Muscle of leg (tissue), 11 donors: ENCODE data around the gene MED29. TPM values are rescaled to one million over a fixed set of nuclear protein-coding genes. Genes with fewer than 3 reads are reported as not detected.
"Not testable (repeated sequence)": the region's sequence is repeated elsewhere in the genome, so short reads cannot be mapped to it uniquely, and the experiment has no call there.

Experiments
- DNase-seq: peaks from one replicate; pipeline ENCODE4 v3.0.0; 2013
- H3K27ac ChIP-seq: one replicate; pipeline ENCODE4 v1.5.1; 2013; ENCODE audit warnings: mild to moderate bottlenecking, low read length, control low read depth
- H3K27me3 ChIP-seq: one replicate; pipeline ENCODE4 v1.6.1; 2013; ENCODE audit warnings: low read length; ENCODE audit not compliant: control insufficient read depth, insufficient read depth
- H3K36me3 ChIP-seq: one replicate; pipeline ENCODE4 v1.6.1; 2013; ENCODE audit warnings: low read length; ENCODE audit not compliant: control insufficient read depth, insufficient read depth
- H3K4me1 ChIP-seq: one replicate; pipeline ENCODE4 v1.6.1; 2013; ENCODE audit warnings: low read length; ENCODE audit not compliant: control insufficient read depth, insufficient read depth
- H3K4me3 ChIP-seq: one replicate; pipeline ENCODE4 v1.5.1; 2013; ENCODE audit warnings: low read length, control low read depth
- H3K9me3 ChIP-seq: replicated peaks from 2 replicates; pipeline ENCODE4 v1.6.1; 2013; ENCODE audit warnings: low read depth, low read length; ENCODE audit not compliant: control insufficient read depth
- WGBS: methylation state at CpG from one replicate; pipeline ENCODE4 v1.1.5; 2013; ENCODE audit warnings: missing lambda C conversion rate; ENCODE audit not compliant: insufficient coverage; 5-methylcytosine and 5-hydroxymethylcytosine counted together
- polyA plus RNA-seq, 8 donors: library from polyadenylated mRNA; unstranded; fragments of 120-200 nt; gene quantifications; one replicate each; pipeline versions ENCODE4 v1.2.1 to v1.2.3, GENCODE V29; 2013; ENCODE audit warnings: inconsistent platforms in 1 of 8, low replicate concordance in 1 of 8; ENCODE audit not compliant: insufficient read length in 8 of 8, insufficient read depth in 1 of 8
- total RNA-seq: library from RNA; stranded (reverse); fragments of 120-200 nt; gene quantifications from one replicate; pipeline ENCODE4 v1.2.4, GENCODE V29; 2013

Gene MED29
- total and polyA plus RNA-seq, 9 donors, result 17.3 to 30.5 (median 26.4) TPM

DNA sequence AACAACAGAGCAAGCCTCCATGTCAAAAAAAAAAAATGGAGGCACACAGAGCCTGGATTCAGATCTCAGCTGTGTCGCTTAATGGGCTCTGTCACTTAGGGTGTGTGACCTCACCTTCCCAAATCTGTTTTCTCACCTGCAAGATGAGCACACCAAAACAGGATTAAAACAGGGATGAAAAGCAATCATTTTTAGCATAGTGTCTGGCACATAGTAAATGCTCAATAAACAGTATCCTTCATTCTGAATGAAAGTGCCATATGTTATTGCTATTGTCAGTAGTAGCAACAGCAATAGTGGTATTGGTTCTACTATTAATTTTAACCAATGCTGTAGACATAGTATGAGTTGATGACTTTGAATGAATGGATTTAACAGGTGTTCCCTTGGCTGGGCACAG is 25.6 kb upstream of the MED29 start:
- H3K4me3 ChIP-seq, result no peak overlapping the region
- DNase-seq, result no peak
- H3K4me1 ChIP-seq, result peaks cover 28% of the 10 kb centered on the region
- H3K36me3 ChIP-seq, result peaks cover 74% of the 10 kb centered on the region
- no peaks in the 10 kb centered on the region for H3K27me3 ChIP-seq
- no peak overlapping the region for H3K27ac ChIP-seq
- H3K9me3 ChIP-seq, result no peaks in the 10 kb centered on the region
- WGBS, result 100% methylated on average over 1 of the region's 1 CpG

DNA sequence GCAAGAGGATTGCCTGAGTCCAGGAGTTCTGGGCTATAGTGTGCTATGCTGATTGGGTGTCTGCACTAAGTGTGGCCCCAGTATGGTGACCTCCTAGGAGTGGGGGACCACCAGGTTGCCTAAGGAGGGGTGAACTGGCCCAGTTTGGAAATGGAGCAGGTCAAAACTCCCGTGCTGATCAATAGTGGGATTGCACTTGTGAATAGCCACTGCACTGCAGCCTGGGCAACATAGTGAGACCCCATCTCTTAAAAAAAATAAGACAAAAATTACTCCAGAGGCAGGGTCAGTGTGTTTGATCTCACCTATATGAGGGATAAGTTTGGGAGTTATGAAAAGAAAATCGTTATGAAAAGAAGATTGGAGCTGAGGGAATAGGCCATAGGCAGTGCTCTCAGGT is 22.0 kb upstream of the MED29 start:
- 50% methylated on average over 1 of the region's 2 CpGs for WGBS
- no peaks in the 10 kb centered on the region for H3K27me3 ChIP-seq
- peaks cover 71% of the 10 kb centered on the region for H3K36me3 ChIP-seq
- no peaks in the 10 kb centered on the region for H3K9me3 ChIP-seq
- H3K27ac ChIP-seq, result no peak overlapping the region
- peaks cover 20% of the 10 kb centered on the region for H3K4me1 ChIP-seq
- no peak overlapping the region for H3K4me3 ChIP-seq
- DNase-seq, result no peak

DNA sequence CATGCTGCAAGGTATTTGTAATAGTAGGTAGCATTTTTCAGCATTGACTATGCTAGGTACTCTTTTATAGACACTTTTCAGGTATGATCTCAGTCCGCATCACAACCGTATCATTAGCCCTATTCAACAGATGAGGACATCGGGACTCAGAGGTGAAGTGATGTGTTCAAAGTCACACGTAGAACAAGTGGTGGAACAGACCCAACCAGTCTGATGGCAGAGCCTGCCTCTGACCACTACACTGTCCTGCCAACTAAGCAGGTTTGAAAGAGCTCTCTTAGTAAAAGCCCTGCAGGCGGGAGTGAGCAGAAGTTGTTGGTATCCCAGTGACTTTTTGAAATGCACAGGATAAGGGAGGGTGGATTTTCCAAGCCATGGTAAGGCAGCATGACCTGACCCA is 20.4 kb upstream of the MED29 start:
- Histone ChIP-seq H3K4me1 (peaks cover 14% of the 10 kb centered on the region), H3K27me3 (no peaks in the 10 kb centered on the region), H3K4me3 (no peak overlapping the region), H3K27ac (no peak overlapping the region), H3K9me3 (no peaks in the 10 kb centered on the region), H3K36me3 (peaks cover 76% of the 10 kb centered on the region)
- no peak for DNase-seq
- whole genome bisulfite sequencing, result 100% methylated on average over 1 of the region's 5 CpGs

DNA sequence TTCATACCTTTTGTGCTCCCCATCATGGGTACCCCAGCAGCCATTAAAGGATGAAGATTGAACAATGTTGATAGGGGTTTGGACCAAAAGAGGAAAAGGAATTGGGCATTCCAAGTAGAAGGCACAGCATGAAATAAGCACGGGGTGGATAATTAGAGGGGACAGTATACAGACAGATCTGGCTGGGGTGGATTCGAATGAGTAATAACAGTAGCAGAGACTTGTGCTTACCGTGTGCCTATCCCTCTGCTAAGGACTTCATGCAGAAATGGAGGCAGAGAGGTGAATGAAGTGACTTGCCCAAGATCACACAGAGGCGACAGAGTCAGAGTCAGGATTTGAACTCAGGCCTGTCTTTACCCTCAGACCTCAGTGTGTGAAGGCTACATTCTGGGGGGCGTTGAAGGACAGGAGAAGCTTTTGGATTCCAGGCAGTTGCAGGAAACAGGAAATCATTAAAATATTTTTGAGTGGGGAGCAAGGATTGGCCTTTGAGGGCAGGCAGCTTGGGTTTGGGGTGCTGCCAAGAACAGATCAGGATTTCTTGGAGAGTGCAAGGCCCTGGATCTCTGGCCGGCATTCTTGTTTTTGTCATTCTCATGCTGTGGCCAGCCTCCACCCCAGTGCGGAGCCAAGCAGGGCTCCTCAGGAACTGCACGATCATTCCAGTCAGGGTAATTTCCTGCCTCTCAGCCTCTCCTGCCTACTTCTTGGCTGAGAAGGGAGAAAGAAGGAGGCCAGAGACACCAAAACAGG is 19.0 kb upstream of the MED29 start:
- no peak overlapping the region for H3K4me3 ChIP-seq
- WGBS, result 22% methylated on average over 7 of the region's 8 CpGs
- no peaks in the 10 kb centered on the region for H3K27me3 ChIP-seq
- H3K36me3 ChIP-seq, result peaks cover 76% of the 10 kb centered on the region
- H3K4me1 ChIP-seq, result peaks cover 14% of the 10 kb centered on the region
- H3K9me3 ChIP-seq, result no peaks in the 10 kb centered on the region
- DNase-seq, result peak; percentile 96
- peak overlapping the region; percentile 91 for H3K27ac ChIP-seq

DNA sequence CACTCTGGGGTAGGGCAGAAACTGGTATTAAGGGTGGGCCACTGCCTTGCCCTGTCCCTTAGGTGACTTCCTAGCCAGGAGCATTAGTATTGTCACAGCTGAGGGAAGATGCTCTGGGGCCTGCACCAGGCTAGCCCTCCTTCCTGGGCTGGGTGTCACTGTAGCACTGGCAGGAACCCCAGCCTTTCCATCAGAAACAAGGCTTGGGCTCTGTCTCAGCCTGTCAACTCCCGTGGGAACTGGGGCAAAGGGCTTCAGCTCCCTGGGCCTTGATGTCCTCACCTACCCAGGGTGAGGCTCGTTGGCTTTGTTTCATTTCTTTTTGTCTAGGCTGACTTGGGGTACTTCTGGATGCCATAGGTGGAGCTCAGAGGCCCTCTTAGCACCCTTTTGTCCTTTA is 18.2 kb upstream of the MED29 start:
- Histone ChIP-seq H3K9me3 (no peaks in the 10 kb centered on the region), H3K27ac (peak overlapping the region; percentile 91), H3K4me3 (no peak overlapping the region), H3K27me3 (no peaks in the 10 kb centered on the region), H3K4me1 (peaks cover 14% of the 10 kb centered on the region), H3K36me3 (peaks cover 83% of the 10 kb centered on the region)
- WGBS, result 76% methylated on average over 2 of the region's 2 CpGs
- no peak for DNase-seq

DNA sequence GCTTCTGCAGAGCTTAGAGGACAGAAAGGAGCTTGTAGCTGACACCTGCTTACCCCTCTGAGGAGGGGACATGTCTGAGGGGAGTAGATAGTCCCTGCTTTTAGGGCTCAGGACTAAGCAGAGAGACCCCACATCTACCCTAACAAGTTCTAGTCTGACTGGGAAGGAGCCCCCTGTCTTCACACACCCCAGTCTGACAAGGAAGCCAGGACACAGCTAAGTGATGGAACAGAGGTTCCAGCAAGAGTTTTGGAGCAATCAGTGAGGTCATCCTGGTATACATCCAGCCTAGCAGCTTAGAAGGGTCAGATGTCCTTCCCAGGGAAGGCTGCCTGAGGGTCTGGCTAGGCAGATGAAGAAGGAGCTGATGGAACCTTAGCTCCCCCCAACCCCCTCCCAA is 15.2 kb upstream of the MED29 start:
- no peak overlapping the region for H3K27ac ChIP-seq
- DNase-seq, result no peak
- H3K27me3 ChIP-seq, result no peaks in the 10 kb centered on the region
- peaks cover 14% of the 10 kb centered on the region for H3K4me1 ChIP-seq
- no peaks in the 10 kb centered on the region for H3K9me3 ChIP-seq
- peaks cover 87% of the 10 kb centered on the region for H3K36me3 ChIP-seq
- no peak overlapping the region for H3K4me3 ChIP-seq

DNA sequence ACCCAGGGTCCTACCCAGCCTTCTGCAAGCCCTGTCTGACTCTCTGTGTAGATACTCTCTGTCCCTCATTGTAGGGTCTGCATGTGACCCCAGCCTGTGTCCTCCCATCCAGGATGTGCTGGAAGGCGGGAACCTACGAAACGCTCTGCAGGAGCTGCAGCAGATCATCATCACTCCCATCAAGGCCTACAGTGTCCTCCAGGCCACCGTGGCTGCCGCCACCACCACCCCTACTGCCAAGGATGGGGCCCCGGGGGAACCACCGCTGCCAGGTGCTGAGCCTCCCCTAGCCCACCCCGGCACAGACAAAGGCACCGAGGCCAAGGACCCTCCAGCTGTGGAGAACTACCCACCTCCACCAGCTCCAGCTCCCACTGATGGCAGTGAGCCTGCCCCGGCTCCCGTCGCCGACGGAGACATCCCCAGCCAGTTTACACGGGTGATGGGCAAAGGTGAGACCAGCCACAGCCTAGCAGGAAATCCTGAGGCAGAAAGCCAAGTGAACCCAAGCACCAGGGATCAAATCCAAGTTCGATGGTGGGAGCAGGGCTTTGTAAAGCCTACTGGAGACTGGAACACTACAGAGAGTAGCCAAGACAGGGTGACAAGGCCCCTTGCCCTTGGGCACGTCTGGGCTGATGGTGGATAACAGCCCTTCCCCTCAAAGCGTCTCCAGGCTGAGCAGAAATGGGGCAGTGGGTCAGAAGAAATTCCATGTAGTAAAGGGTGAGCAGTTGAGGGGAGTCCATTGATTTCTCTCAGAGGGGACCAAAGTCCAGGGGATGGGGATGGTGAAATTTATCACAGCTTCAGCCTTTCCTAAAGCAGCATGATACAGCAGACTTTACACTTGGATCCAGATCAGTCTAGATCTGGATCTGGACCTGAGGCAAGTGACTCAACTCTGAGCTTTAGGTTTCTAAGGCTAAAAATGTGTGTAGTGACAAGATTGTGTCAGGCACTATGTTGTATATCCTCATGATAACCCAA is 13.5 kb upstream of the MED29 start:
- H3K9me3 ChIP-seq, result no peaks in the 10 kb centered on the region
- peaks cover 94% of the 10 kb centered on the region for H3K36me3 ChIP-seq
- 89% methylated on average over 14 of the region's 18 CpGs for WGBS
- DNase-seq, result no peak
- no peak overlapping the region for H3K27ac ChIP-seq
- H3K4me1 ChIP-seq, result peaks cover 7% of the 10 kb centered on the region
- H3K27me3 ChIP-seq, result no peaks in the 10 kb centered on the region
- H3K4me3 ChIP-seq, result no peak overlapping the region

DNA sequence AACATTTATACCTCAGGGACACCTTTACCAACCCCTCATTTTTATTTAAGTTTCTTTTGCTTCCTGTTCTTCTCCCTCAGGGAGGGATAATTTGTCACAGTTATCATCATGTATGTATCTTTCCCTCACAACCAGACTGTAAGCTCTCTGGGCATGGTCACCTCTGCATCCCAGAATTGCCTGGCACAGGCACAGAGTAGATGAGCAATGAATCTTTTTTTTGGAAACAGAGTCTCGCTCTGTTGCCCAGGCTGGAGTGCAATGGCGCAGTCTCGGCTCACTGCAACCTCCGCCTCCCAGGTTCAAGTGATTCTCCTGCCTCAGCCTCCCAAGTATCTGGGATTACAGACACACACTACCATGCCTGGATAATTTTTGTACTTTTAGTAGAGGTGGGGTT is 11.8 kb upstream of the MED29 start:
- H3K4me1 ChIP-seq, H3K27me3 ChIP-seq, H3K4me3 ChIP-seq, DNase-seq, H3K27ac ChIP-seq, H3K9me3 ChIP-seq: not testable (repeated sequence)
- no CpG with 5 or more reads among the region's 4 CpGs for WGBS
- H3K36me3 ChIP-seq, result peaks cover 96% of the 10 kb centered on the region

DNA sequence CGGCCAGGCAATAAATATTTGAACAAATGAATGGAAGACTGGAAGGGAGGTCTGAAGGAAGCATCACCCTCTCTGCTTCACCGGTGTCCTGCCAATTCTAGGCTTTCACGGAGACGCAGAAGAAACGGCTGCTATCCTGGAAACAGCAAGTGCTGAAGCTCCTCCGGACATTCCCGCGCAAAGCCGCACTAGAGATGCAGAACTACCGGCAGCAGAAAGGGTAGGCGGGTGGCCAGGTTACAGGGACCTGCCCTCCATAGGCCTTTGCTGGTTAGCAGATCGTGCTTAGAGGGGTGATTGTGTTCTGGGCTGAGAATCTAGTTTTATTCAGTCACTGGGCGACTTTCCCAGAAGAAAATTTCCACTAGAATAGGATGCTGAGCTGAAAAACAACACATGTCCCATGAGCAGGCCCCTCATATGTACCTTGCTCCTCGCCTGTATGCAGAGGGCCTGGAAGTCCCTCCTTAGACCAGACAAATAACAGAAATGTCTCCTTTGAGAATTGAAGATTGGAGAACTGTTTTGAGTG is 11.2 kb upstream of the MED29 start:
- Histone ChIP-seq H3K36me3 (peaks cover 94% of the 10 kb centered on the region), H3K27ac (peak overlapping the region; percentile 29), H3K4me3 (no peak overlapping the region), H3K27me3 (no peaks in the 10 kb centered on the region), H3K9me3 (no peaks in the 10 kb centered on the region), H3K4me1 (no peaks in the 10 kb centered on the region)
- DNase-seq, result peak; percentile 82
- 77% methylated on average over 9 of the region's 14 CpGs for WGBS
